ENCODE results near the gene TRAP1.

GRCh38 chr16:3759736-3760135 lies 42.4 kb upstream of the TRAP1 start:
- TF ChIP-seq CTCF (IDR thresholded peaks at IDR 0.05): no peak
- no peak for TF ChIP-seq POLR2A (IDR thresholded peaks at IDR 0.05)

Data from vagina (tissue), 2 donors.